PFSK-1 (cell line): ENCODE data around the gene RAPH1.

Experiments used
- FOXP2 ChIP-seq: optimal IDR thresholded peaks from 2 replicates; pipeline ENCODE3; 2011; ENCODE audit warnings: borderline replicate concordance, control low read depth, inconsistent platforms; ENCODE audit not compliant: insufficient read depth; ENCODE audit errors: extremely low read length, extremely low read depth
- POLR2AphosphoS5 ChIP-seq: IDR thresholded peaks from 2 replicates; pipeline ENCODE4 v1.6.1; 2012; ENCODE audit warnings: low read depth, mild to moderate bottlenecking, control low read depth, low read length, moderate library complexity
- SIN3A ChIP-seq: IDR thresholded peaks from 2 replicates; pipeline ENCODE4 v1.6.1; 2012; ENCODE audit warnings: mild to moderate bottlenecking, low read length, moderate library complexity, borderline replicate concordance; ENCODE audit not compliant: insufficient read depth
- TAF1 ChIP-seq: IDR thresholded peaks from 2 replicates; pipeline ENCODE4 v1.6.1; 2012; ENCODE audit warnings: low read length, control low read depth, borderline replicate concordance; ENCODE audit not compliant: insufficient read depth
- TF ChIP-seq, protein P1 (sequence below), 2 experiments: IDR thresholded peaks; 2 replicates each; pipeline versions ENCODE4 v1.6.1 to v1.8.0; 2011 to 2012; ENCODE audit warnings: low read depth in 2 of 2, low read length in 2 of 2, control low read depth in 1 of 2, inconsistent platforms in 1 of 2, mild to moderate bottlenecking in 1 of 2, moderate library complexity in 1 of 2; ENCODE audit not compliant: insufficient read depth in 1 of 2

RAPH1 gene

DNA sequence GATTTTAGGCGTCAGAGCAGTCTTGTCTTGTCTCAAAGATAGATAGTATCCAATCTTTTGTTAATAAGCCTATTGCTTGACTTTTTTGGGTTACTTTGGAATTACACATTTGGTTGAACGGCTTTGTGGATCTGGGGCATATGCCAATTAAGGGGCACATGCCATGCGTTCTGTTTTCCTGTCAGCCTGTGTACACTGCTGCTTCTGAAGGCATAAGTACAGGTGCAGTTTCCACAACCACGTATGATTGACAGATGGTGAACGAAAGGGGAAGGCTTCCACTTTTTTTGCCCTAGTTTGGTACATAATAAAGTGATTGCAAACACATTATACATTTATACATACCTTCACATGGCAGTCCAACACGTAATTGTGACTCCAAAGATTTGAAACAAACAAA, 102.3 kb downstream of the RAPH1 start:
- TF ChIP-seq POLR2AphosphoS5 (no peak), SIN3A (no peak), TAF1 (no peak), FOXP2 (no peak)
- TF ChIP-seq, protein P1, sequence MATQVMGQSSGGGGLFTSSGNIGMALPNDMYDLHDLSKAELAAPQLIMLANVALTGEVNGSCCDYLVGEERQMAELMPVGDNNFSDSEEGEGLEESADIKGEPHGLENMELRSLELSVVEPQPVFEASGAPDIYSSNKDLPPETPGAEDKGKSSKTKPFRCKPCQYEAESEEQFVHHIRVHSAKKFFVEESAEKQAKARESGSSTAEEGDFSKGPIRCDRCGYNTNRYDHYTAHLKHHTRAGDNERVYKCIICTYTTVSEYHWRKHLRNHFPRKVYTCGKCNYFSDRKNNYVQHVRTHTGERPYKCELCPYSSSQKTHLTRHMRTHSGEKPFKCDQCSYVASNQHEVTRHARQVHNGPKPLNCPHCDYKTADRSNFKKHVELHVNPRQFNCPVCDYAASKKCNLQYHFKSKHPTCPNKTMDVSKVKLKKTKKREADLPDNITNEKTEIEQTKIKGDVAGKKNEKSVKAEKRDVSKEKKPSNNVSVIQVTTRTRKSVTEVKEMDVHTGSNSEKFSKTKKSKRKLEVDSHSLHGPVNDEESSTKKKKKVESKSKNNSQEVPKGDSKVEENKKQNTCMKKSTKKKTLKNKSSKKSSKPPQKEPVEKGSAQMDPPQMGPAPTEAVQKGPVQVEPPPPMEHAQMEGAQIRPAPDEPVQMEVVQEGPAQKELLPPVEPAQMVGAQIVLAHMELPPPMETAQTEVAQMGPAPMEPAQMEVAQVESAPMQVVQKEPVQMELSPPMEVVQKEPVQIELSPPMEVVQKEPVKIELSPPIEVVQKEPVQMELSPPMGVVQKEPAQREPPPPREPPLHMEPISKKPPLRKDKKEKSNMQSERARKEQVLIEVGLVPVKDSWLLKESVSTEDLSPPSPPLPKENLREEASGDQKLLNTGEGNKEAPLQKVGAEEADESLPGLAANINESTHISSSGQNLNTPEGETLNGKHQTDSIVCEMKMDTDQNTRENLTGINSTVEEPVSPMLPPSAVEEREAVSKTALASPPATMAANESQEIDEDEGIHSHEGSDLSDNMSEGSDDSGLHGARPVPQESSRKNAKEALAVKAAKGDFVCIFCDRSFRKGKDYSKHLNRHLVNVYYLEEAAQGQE (IDR thresholded peaks at IDR 0.05; ENCODE audit: insufficient read depth in 1 of 2, low read depth in 2 of 2, low read length in 2 of 2): no peak

DNA sequence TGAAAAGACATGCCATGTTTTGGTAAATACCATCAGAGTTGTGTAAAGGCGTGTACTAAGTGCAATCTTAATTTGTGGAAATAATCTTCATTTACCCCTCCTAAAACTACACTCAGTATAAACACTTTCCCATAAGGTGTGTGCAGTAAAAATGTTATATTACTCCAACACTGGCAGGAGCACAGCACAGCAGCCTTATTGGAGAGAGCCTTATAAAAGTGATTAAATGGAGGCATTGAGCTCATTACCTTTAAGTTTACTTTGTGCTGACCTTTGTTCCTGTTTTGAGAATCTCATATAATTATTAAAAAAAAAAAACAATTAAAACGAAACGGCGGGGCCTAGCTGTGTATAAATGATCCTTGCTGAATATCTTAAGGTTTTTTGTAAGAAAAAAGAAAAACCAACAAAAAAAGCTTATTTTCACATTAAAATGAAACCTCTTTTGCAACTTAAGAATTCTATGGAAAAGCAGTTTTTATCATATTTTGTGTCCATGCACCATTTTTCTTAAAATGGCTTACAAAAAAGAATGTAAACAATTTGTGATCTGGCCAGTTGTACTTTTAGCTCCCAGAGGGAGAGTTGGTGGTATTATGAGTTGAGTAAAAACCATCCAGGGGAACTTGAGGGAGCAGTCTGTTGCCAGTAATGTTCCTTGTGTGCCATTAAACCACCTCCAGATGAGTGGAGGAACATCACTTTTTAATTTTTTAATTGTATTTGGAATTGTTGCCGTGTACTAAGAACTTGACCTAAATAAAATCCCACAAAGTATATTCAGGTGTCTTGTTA, 103.5 kb downstream of the RAPH1 start:
- TF ChIP-seq TAF1 (no peak), FOXP2 (no peak), POLR2AphosphoS5 (no peak), SIN3A (no peak)
- TF ChIP-seq, protein P1 (IDR thresholded peaks at IDR 0.05; ENCODE audit: insufficient read depth in 1 of 2, low read depth in 2 of 2, low read length in 2 of 2): no peak

DNA sequence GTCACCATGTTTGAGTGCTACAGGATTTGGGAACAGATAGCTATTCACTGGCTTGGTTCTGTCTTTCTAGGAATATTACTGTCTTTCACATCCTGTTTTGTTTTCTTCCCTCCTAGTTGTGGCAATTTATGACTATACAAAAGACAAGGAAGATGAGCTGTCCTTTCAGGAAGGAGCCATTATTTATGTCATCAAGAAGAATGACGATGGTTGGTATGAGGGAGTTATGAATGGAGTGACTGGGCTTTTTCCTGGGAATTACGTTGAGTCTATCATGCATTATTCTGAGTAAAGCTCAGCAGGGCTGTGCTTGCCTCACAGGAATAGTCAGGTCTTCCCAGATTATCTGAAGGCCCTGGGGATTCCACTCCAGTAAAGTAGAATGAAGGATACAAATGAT, 108.0 kb downstream of the RAPH1 start:
- TF ChIP-seq, protein P1 (IDR thresholded peaks at IDR 0.05; ENCODE audit: insufficient read depth in 1 of 2, low read depth in 2 of 2, low read length in 2 of 2): no peak
- TF ChIP-seq TAF1 (no peak), SIN3A (no peak), POLR2AphosphoS5 (no peak), FOXP2 (no peak)

DNA sequence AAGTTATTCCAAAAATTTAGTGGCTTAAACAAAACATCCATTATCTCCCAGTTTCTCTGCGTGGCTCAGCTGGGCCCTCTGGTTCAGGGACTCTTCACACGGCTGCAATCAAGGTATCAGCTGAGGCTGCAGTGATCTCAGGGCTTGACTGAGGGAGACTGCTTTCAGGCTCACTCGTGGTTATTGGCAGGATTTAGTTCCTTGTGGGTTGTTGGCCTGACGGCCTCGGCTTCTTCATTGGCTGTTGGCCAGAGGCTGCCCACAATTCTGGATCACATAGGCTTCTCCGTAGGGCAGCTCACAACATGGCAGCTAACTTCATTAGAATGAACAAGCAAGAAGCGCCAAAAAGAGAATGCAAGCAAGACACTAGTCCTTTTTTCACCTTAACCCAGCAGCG, 116.8 kb downstream of the RAPH1 start:
- TF ChIP-seq TAF1 (no peak), SIN3A (no peak), POLR2AphosphoS5 (no peak), FOXP2 (no peak)
- TF ChIP-seq, protein P1 (IDR thresholded peaks at IDR 0.05; ENCODE audit: insufficient read depth in 1 of 2, low read depth in 2 of 2, low read length in 2 of 2): no peak
